Activated CD4-positive, alpha-beta T cell treated with anti-CD3 and anti-CD28 coated beads, Interleukin-2, Interleukin-6, amounts not matched to agents 100 ng/mL and 50 ng/mL, durations not matched to agents 16 hours and 8 hours (primary cell): ENCODE results near the gene SPATS2L.

ENCODE experiments used
- DNase-seq: peaks from one replicate; pipeline ENCODE4 v3.0.0-alpha.2; 2020

SPATS2L gene

DNA sequence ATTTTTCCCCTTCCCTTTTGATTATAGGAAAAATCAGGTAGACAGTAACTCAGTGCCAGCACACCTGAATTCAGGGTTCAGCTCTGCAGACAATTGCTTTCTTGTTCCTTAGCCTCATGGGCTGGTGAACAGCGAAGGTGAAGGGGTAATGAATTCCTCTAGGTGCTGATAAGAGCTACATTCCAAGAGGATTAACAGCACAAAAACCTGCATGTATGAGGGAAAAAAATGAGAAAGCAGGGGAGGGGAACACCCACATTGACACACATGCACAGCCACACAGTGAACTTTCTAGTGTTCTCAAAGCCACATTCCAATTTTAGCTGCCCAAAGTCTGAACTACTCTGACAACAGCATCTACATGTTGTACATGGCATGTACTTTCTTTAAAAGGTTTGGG lies 46.1 kb downstream of the SPATS2L start:
- DNase-seq, result no peak

DNA sequence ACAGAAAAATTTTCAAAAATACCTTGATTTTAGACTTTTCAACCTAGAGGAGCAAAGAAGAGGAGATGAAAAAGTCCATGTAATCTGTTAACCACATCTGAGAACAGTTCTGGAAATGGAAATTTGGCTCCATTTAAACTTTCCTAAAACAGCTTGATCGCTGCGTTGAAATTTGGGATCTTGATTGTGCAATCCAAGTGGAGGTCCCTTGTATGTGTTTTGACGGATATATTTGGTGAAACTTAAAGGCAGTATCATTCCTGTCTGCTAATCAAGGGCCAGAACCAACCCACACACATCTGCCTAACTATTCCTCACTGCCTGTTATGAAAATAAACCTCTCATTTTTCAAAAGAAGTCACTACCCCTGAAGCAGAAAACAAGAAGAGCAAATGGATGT lies 46.6 kb downstream of the SPATS2L start:
- DNase-seq, result no peak

DNA sequence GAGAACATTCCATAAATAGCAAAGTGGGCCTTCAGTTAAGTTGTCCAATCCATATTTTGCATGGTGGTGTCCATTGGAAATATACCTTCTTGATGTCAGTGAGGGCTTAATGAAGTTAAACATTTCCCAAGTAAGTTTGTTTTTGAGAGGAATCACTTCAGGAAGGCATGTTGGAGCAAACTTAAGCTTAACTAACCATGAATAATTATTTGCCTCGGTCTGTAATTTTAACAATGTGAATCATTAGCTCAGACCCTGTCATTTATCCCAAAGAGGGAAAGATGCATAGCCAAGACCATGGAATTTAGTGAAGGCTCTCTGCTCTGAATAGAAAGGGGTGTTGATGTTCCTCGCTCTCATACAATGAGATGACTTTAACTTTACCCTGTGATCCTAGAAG lies 47.4 kb downstream of the SPATS2L start:
- no peak for DNase-seq

DNA sequence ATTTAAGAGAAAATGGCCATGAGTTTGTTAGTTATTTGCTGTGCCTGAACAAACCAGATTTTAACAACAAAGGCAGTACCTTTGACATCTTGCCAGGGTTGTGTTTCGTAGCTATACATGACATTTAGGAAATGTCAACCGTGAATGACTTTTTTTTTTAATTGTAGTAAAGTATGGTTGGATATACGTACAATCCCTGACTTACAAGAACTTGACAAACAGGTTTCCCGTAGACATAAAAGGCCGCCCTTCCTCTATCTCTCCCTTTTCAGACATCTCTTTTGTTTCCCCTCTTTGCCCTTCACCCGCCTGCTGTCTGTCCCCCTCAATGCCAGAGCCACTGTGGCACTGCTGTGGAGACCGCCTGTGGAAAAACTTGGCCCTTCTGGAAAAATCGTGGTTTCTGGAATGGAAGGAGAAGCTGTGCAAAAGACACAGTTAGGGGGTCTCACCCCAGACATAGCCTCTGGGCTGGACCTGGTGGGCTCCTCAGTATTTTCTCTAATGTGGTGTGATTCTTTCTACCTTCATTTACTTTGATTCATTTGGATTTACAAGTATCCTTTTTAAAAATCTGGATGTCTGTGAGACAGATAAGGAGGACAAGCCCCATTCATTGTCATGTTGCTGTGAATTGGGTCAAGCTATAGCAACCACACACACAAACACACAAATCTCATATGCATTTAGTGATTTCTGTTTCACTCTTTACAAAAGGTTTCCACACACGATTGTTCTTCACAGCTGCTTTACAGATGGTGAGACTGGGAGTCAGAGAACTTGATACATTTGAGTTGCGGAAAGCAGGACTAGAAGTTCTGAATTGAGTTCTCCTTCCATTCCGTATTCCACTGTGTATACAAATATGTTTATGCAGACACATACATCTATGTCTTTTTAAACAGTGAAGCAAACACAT lies 48.6 kb downstream of the SPATS2L start:
- no peak for DNase-seq

DNA sequence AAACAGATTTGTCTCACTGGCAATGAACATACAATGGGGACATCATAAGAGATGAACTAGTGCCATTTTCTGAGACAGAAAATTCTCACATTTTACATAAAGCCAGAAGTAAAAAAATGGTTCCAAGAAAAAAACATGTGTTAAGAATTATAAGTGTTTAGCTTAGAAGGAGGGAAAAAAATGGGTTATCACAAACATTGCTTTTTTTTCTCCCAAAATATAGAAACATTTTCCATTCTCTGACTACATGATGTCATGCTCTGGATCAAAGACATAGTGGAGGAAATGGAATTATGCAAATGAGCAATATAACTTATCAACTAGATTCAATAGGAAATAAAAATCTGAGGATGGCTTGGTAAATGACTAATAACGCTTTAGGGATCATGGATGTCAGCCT lies 49.8 kb downstream of the SPATS2L start:
- no peak for DNase-seq

DNA sequence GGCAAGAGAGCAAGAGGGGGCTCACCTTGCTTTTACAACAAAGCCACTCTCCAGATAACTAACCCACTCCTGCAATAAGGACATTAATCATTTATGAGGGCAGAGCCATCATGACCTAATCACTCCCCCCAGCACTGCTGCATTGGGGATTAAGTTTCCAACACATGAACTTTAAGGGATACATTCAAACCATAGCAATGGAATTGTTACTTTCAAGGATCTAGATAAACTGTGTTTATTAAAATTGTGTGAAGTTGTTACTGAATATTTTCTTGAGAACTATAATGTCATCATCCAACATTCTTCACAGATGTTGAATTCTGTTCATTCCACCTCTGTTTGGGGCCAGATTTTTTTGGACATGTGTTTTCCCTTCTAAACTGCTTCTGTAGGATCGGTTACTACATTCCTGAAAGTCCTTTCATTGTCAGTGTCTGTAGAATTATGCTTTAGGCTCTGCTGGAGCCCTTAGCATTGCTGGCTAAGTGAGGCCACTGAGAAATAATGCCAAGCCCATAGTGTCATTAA lies 50.4 kb downstream of the SPATS2L start:
- no peak for DNase-seq

DNA sequence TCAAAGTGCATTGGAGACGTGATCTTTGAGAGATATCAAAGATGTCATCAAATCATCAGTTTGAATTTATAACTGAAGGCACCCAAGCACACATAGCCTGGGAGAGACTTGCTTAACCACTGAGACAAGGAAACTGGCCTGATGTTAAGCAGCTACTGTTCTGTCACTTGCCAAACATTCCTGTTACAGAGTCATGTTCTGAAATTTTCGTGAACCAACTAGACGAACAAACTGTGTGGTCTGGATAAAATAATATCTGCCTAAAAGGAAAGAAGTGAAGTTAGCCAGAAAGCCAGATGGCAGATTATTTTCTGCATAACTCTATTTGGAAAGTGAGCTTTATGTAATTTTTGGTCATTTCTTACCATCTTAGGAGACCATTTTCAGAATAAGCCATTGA lies 51.4 kb downstream of the SPATS2L start:
- no peak for DNase-seq

DNA sequence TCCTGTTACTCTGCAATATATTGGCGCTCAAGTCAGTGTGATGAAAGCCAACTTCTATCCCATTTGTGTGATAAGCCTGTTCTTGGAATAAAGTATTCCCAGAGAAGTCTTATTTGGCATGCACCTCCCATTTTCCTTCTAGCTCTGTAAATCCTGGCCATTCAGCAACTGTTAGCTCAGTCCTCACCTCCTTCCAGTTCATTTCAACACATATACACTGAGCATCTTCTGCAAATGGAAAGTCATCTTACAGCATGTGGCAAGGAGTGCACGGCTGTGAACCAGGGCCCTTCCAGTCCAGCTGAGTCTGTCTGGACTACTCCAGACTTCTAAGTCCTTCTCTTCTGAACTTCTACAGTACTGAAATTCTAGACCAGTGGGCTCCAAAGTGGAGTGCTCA lies 53.1 kb downstream of the SPATS2L start:
- DNase-seq, result no peak

DNA sequence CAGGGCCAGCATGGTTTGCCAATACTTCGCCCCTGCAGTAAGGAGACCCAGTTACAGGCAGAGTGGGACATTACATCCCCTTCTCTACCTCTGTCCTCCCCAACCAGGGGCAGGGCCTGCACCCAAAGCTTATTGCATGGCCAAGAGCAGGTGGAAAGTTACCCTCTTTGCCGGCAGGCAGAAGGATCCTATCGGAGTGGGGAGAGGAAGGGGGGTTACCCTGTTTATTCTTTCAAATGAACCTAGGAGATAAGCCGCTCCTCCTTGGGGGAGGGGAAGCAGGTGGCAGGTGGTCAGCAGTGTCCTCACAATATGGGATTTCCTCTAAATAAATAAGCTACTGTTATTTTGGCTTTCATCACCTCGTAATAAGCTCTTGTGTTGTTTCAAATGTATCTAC lies 53.9 kb downstream of the SPATS2L start:
- no peak for DNase-seq

DNA sequence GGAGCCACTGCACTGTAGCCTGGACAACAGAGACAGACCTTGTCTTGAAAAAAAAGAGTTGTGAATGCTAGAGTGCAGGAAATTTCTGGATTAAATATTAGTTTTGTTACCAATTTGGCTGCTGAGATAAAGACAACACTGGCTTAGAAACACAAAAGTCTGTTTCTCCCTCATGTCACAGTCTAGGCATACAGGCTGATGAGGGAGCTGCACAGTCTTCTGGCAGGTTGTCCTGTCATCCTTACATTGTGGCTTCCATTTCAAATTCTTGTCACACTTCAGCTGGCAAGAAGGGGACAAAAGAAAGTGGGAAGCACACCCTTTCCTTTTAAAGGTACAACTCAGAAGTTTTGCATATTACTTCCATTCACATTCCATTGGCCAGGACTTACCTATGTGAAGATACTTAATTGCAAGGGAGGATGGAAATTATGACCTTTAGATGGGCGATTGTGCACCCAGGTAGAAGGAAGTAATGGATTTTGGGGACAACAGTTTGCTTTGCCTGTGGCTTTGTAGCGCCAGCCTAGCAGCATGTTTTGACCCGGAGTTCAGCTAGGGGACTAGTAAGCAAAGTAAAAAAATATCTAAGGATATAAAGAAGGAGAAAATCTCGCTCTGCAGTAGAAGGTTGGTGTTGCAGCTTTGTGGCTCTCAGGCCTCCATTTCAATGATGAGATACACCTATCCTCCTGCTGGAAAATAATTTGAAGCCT lies 55.9 kb downstream of the SPATS2L start:
- no peak for DNase-seq

DNA sequence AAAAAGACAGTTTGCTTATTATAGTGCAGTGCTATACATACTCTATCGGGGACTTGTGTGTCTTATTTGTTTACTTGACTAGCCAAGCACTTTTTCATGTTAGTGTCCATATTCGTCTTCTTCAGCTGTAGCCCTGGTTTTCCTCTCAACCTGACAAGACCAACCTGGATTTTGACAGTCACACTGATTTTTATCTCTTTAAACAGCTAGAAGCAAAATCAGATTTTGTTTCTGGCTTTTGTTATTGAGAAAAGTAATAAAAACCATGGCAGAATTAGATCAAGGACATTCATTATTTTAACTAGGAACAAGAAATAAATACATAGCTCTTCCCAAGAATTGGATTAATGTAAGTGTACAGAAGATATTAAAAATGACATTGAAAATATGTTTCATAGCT lies 56.8 kb downstream of the SPATS2L start:
- no peak for DNase-seq

DNA sequence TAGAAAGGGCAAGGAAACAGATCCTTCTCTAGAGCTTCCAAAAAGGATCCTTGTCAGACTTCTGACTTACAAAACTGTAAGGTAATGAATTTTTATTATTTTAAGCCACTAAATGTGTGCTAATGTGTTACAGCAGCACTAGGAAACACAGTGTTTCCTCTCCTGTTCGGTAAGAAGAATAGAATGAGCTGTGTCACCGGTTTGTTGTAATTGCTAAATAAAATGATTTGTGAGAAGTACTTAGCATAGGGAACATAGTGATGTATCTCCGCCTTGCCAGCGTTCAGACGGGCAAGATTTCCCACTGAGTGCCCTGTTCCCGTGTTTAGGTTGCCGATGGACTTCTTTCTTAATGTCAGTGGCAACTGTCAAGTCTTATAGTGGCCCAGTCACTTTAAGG lies 57.6 kb downstream of the SPATS2L start:
- DNase-seq, result no peak

DNA sequence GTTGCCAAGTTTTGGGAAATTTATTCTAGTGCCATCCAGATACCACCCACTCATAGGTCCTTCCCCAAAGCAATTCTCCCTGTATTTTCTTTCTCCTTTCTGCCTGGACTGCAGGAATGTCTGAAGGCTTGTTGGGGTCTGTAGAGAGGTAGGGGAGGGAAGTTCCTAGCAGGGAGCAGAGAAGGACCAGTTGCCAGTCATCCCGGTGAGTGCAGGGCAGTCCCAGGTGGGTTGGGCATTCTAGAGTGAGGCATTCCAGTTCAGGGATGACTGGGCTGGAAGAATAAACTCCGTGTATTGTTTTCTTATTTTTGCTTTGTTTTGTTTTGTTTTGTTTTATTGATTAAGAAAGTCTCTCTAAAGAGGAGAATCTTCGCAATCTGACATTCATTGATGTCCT lies 58.1 kb downstream of the SPATS2L start:
- DNase-seq, result no peak

DNA sequence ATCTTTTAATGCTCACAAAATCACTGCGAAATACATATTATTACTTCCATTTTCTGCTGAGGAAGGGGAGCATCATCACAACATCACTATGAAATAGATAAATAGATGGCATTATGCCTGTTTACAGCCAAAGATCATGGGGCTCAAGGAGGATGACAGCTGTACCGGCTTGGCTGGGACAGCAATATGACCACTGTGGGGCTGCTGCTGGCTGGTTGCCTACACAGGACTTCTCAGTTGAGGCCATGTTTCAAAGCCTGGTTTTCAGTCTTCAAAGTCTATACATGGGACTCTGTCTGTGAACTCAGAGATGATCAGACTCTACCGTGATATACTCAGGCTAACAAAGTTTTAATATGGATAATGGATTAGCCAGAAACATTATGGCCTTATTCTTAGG lies 58.7 kb downstream of the SPATS2L start:
- no peak for DNase-seq

DNA sequence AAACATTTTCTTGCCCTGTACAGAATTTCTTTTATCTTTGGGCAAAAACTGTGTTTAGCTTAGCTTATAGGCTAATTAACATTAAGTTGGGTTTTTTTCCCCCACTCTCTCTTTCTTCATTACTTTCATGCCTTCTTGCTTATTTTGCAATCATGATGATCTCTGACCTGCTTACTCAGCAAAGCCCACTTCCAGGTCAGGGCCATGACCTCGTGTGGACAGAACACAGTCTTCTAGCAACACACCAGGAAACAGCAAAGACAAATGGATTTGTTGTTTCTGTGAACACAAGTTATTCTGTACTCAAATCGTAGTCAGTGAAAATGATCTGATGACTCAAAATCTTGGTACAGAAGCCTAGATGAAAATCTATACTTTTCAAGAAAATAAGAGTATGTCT lies 60.7 kb downstream of the SPATS2L start:
- DNase-seq, result no peak

DNA sequence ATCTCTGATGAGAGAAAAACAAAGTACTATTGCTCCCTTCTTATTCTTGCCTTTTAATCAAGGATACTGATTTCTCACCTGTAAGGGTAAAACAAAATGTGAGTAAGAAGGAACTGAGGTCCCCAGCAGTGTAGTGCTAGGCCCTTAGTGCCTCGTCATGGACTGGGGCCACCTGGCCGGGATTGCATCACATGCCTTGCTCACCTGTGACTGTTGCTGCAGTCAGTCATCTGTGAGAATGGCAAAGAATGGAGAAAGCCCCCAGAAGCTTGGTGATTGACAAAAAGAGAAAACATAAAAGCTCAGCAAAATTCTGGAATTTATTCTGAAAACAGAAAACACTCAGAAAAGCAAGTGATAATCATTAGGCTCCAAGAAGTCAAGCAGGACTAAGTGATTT lies 63.4 kb downstream of the SPATS2L start:
- no peak for DNase-seq

DNA sequence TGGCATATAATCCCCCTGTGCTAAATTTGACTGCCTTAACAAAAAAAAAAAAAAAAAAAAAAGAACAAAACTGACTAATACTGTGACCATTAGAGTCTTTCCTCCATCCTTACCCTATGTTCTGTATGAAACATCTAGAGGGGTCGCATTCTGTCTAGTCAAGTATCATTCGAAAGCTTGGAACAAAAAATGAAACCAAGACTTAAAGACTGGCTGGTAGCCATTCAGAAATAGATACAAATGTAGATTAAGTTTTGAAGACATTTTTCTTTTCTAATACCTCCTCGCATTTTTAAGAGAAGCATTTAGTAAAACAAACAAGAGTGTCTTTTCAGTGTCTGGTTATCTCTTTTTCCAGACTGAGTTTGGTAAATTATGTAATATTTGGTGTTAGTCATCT lies 66.7 kb downstream of the SPATS2L start:
- DNase-seq, result peak; percentile 33

DNA sequence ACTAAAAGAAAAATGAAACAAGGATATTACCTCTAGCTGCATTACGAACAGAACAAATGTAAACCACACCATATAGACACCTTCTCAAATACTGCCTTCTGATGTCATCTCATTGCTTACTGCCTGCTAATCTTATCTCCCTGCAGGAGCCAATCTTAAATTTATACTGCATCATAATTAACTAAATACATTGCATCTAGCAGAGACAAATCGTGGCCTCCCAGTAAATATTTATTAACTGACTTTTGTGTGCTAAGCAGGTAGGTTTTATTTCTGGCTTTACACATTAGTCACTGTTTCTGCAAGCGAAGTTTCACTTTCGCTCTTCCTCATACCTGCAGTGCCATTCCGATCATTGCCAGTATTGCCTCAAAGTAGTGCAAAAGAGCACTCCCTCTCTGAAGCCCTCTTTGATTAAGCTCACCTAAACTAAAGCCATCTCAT lies 67.5 kb downstream of the SPATS2L start:
- DNase-seq, result peak; percentile 83

DNA sequence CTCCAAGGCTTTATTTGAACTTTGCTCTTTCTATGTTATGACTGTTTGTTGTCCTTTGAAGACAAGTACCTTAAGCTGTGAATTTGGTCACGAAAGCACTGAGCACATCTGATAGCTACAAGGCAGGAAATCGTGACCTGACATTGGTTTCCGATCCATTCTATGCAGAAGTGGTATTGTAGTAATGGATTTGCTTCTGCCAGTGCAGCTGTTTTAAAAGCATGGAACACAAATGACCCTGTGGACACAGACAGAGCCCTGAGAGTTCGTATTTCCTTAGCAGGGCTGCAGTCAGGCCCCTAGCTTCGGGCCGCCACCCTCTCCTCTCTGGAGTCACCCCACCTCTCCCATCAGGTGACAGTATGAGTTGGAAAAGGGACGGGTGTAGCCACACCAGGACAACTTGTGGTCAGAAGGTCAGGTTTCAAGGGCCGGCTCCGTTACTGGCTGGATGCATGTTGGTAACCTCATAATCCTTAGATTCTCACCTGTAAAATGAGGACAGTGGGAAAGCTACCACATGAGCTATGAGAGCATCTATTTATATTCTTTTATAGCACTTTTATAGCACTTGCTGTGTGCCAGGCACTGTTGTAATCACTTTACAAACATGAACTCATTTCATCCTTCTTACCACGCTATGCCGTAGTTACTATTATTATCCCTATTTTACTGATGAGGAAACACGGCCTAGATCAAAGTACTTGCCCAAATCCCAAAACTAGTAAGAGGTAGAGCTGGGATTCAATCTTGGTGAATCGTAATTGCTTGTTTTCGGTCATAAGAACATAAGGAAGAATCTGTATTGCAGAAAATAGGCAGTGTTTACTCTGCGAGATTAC lies 70.2 kb downstream of the SPATS2L start:
- DNase-seq, result peak; percentile 38

DNA sequence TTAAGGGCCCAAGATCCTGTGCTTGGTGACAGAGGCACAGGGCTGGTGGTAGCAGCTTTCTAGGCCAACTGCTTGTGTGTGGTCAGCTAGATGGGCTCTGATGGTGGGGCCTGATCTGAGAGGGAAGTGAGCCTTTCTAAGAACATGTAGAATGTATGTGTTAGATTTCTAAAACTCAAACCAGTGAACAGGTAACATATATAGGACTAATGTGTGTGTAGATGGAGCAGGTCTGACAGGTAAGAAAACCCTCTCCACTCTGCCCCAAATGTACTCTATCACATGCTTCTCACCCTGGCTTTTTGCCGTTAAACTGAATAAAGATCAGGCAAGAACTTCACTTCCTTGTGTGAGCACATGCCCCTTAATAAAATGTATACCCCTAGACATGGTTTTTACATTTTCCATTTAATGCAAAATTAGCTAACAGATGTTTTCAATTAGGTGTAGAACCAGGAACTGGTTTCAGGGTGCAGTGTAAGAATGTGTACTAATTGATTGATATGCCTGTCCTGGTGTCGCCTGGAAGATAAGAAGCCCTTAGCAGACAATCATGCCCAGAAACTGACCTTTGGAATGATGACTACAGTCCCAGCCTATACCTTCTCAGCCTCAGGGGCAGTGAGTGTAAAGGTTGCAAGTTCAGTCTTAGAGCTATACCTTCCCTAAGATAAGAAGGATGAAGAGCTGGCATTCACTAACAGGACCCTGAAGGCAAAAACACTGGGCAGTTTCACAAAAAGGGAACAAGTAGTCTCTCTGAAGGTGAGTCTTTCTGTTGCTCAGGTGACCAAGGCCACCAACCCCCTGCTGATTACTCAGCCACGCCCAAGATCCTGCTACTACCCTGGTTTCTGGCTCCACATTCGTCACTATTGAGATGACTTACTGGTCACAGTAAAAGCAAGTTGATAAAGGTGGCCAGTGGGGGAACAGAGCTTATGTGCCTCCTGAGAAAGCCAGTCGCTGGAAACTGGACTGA lies 71.2 kb downstream of the SPATS2L start:
- no peak for DNase-seq

DNA sequence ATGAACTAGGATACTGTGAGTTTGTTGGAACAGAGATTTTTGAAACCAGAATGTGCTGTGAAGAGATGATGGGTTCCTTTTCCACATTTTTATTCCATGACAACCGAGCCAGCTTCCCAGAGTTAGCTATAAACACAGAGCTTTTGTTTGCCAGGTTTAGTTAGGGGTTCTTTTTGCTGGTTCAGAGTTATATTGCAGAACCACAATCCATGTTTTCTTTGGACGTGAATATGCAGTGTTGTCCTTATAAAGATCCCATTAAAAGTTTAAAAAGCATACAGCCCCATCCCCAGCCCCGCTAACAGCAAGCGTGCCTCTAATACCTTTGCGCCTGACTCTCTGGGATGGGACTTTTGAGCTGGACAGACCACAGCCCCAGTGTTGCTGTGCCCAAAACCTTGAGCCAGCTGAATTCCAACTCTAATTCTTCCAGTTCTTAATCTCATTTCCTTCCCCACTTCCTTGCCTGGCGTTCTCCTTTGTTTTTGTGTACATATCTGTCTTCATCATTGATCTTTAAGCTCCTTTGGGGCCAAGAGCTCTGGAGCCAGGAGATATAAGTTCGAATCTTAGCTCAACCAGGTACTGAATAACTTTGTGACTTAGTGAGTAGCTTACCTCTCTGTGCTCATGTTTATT lies 72.3 kb downstream of the SPATS2L start:
- no peak for DNase-seq
